Calu3 (cell line): Measurements from ENCODE around the gene ZNF142. TPM values are rescaled to one million over a fixed set of nuclear protein-coding genes. Genes with fewer than 3 reads are reported as not detected.

Experiments
- BruUV-seq: library from RNA; stranded (reverse); fragments of 400-500 nt; replicated peaks from 2 replicates; lab custom pipeline; 2021; lab: Mats Ljungman, UMichigan
- CTCF ChIA-PET: fragments of 300-600 bp; sonication (Branson Sonifier 250); formaldehyde crosslinking; loops from one replicate; lab custom pipeline; 2022; ENCODE audit warnings: antibody characterized with exemption; lab: Charles Lee
- DNase-seq: peaks from one replicate; pipeline ENCODE4 v3.0.0; 2022
- H3K27ac Mint-ChIP-seq: one replicate; pipeline ENCODE4 v1.8.0; 2022; ENCODE audit warnings: mixed read lengths; ENCODE audit not compliant: unreplicated experiment
- H3K27me3 Mint-ChIP-seq: one replicate; pipeline ENCODE4 v1.8.0; 2022; ENCODE audit warnings: mixed read lengths; ENCODE audit not compliant: unreplicated experiment
- H3K36me3 Mint-ChIP-seq: one replicate; pipeline ENCODE4 v1.8.0; 2022; ENCODE audit warnings: mild to moderate bottlenecking, moderate library complexity, mixed read lengths; ENCODE audit not compliant: insufficient read depth, unreplicated experiment
- H3K4me1 Mint-ChIP-seq: one replicate; pipeline ENCODE4 v1.8.0; 2022; ENCODE audit warnings: mild to moderate bottlenecking, low read depth, mixed read lengths; ENCODE audit not compliant: unreplicated experiment
- H3K4me3 Mint-ChIP-seq: one replicate; pipeline ENCODE4 v1.8.0; 2022; ENCODE audit warnings: mild to moderate bottlenecking, low read depth, moderate library complexity, mixed read lengths; ENCODE audit not compliant: unreplicated experiment
- H3K9me3 Mint-ChIP-seq: one replicate; pipeline ENCODE4 v1.8.0; 2022; ENCODE audit warnings: low read depth, mixed read lengths; ENCODE audit not compliant: unreplicated experiment
- intact Hi-C: fragments of 100-400 bp; cut with micrococcal nuclease; formaldehyde crosslinking; loops from one replicate; pipeline ENCODE4 v1.10.0; 2022; ENCODE audit not compliant: unreplicated experiment
- total RNA-seq: library from RNA; stranded (reverse); gene quantifications from 2 replicates; pipeline ENCODE4 v1.2.3, GENCODE V29; 2022
- TF ChIP-seq, protein P1 (sequence below): fragments of 200-600 bp; IDR thresholded peaks from one replicate; pipeline ENCODE4 v1.8.0; 2022; ENCODE audit warnings: antibody characterized with exemption; ENCODE audit not compliant: unreplicated experiment

ZNF142 gene
- total RNA-seq, 1 experiment from 2014 or later = 43.3 TPM

- no peaks in the 10 kb centered on the region for H3K4me1 Mint-ChIP-seq
- H3K27ac Mint-ChIP-seq = no peak overlapping the region
- CTCF ChIA-PET = no interaction called here
- H3K27me3 Mint-ChIP-seq = no peaks in the 10 kb centered on the region
- TF ChIP-seq, protein P1, sequence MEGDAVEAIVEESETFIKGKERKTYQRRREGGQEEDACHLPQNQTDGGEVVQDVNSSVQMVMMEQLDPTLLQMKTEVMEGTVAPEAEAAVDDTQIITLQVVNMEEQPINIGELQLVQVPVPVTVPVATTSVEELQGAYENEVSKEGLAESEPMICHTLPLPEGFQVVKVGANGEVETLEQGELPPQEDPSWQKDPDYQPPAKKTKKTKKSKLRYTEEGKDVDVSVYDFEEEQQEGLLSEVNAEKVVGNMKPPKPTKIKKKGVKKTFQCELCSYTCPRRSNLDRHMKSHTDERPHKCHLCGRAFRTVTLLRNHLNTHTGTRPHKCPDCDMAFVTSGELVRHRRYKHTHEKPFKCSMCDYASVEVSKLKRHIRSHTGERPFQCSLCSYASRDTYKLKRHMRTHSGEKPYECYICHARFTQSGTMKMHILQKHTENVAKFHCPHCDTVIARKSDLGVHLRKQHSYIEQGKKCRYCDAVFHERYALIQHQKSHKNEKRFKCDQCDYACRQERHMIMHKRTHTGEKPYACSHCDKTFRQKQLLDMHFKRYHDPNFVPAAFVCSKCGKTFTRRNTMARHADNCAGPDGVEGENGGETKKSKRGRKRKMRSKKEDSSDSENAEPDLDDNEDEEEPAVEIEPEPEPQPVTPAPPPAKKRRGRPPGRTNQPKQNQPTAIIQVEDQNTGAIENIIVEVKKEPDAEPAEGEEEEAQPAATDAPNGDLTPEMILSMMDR = no peak
- H3K36me3 Mint-ChIP-seq = peaks cover 10% of the 10 kb centered on the region
- no peak overlapping the region for H3K4me3 Mint-ChIP-seq
- no peak for DNase-seq
- no peaks in the 10 kb centered on the region for H3K9me3 Mint-ChIP-seq
- intact Hi-C loops = no loop called here
- no TSS peak for BruUV-seq
Observed at GRCh38 chr2:218631837-218632236, 27.6 kb downstream of the ZNF142 start.

GRCh38 chr2:218627939-218628338 lies 31.5 kb downstream of the ZNF142 start:
- CTCF ChIA-PET = interaction anchor here (1.2 kb wide), 1 partner anchor 11 kb away, joined by 3 read pairs; no protein-coding TSS in a partner anchor
- H3K4me3 Mint-ChIP-seq = no peak overlapping the region
- no peaks in the 10 kb centered on the region for H3K4me1 Mint-ChIP-seq
- no peak for DNase-seq
- intact Hi-C loops = no loop called here
- H3K27ac Mint-ChIP-seq = no peak overlapping the region
- TF ChIP-seq, protein P1 = no peak
- H3K9me3 Mint-ChIP-seq = no peaks in the 10 kb centered on the region
- BruUV-seq = no TSS peak
- no peaks in the 10 kb centered on the region for H3K27me3 Mint-ChIP-seq
- no peaks in the 10 kb centered on the region for H3K36me3 Mint-ChIP-seq

DNA sequence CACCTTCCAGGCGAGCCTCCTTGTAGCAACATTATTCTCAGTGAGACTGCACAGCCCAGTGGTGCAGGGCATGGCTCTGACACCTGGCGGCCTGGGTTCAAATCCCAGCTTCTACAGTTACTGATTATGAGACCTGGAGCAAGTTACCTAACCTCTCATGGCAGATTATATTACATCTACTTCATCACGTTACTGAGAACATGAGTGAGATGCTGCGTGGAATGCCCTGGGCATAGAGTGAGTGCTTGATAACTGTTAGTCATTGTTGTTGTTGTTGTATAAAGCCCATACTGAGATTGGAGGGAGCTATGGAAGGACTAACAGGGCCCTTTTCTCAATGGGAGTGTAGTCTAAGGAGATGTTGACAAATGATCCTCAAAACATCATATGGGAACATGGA lies 33.1 kb downstream of the ZNF142 start:
- no peak for DNase-seq
- intact Hi-C loops = no loop called here
- no peak overlapping the region for H3K27ac Mint-ChIP-seq
- no peaks in the 10 kb centered on the region for H3K4me1 Mint-ChIP-seq
- H3K9me3 Mint-ChIP-seq = no peaks in the 10 kb centered on the region
- H3K27me3 Mint-ChIP-seq = no peaks in the 10 kb centered on the region
- TF ChIP-seq, protein P1 = no peak
- BruUV-seq = no TSS peak
- H3K36me3 Mint-ChIP-seq = no peaks in the 10 kb centered on the region
- H3K4me3 Mint-ChIP-seq = no peak overlapping the region
- CTCF ChIA-PET = no interaction called here

DNA sequence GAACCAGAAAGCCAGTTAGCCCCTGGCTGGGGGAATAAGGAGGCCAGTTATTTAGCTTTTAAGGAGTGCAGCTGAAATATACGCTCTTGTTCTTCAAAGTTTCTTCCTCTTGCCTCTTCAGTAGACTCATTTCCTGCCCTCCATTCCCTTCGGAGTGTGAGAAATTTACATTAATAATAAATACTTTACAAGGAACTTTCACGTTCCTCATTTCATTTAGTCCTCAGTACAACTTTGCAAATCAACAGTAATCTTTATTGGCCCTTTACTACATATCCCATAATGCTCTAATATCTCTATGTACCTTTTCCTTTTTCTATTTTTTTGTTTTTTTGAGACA lies 36.1 kb downstream of the ZNF142 start:
- H3K4me1 Mint-ChIP-seq = no peaks in the 10 kb centered on the region
- H3K27ac Mint-ChIP-seq = no peak overlapping the region
- no TSS peak for BruUV-seq
- H3K9me3 Mint-ChIP-seq = no peaks in the 10 kb centered on the region
- no peaks in the 10 kb centered on the region for H3K27me3 Mint-ChIP-seq
- no peak for DNase-seq
- intact Hi-C loops = no loop called here
- H3K36me3 Mint-ChIP-seq = no peaks in the 10 kb centered on the region
- CTCF ChIA-PET = no interaction called here
- TF ChIP-seq, protein P1 = no peak
- H3K4me3 Mint-ChIP-seq = no peak overlapping the region
